Lung (tissue), 12 donors: ENCODE measurements around the gene SPAG9. TPM values are rescaled to one million over a fixed set of nuclear protein-coding genes. Genes with fewer than 3 reads are reported as not detected.

ENCODE experiments used
- ATAC-seq: fragments of 200-7000 bp; cut with Tn5 transposase; one replicate; pipeline ENCODE4 v1.9.1; 2020; ENCODE audit warnings: moderate number of reproducible peaks; ENCODE audit not compliant: insufficient read depth, low FRiP score
- DNase-seq, 3 donors: peaks; one replicate each; pipeline ENCODE4 v3.0.0-alpha.2; 2013 to 2017
- H3K27ac ChIP-seq, 2 donors: one replicate each; pipeline ENCODE4 v1.5.1; 2013; ENCODE audit warnings: mild to moderate bottlenecking in 2 of 2, moderate library complexity in 2 of 2, control low read depth in 1 of 2, inconsistent platforms in 1 of 2, low read depth in 1 of 2, low read length in 1 of 2
- H3K27me3 ChIP-seq, 3 donors: one replicate each; pipeline ENCODE4 v1.5.1; 2013; ENCODE audit warnings: low read length in 2 of 3; ENCODE audit not compliant: control insufficient read depth in 3 of 3, insufficient read depth in 3 of 3
- H3K36me3 ChIP-seq, 4 donors: one replicate each; pipeline ENCODE4 v1.5.1; 2013; ENCODE audit warnings: low read length in 4 of 4, mild to moderate bottlenecking in 1 of 4, moderate library complexity in 1 of 4; ENCODE audit not compliant: control insufficient read depth in 4 of 4, insufficient read depth in 4 of 4
- H3K4me1 ChIP-seq, 5 donors: one replicate each; pipeline ENCODE4 v1.5.1; 2013; ENCODE audit warnings: low read length in 5 of 5, mild to moderate bottlenecking in 2 of 5, moderate library complexity in 1 of 5; ENCODE audit not compliant: control insufficient read depth in 5 of 5, insufficient read depth in 5 of 5
- H3K4me3 ChIP-seq: one replicate; pipeline ENCODE4 v1.5.1; 2013; ENCODE audit warnings: mild to moderate bottlenecking, control low read depth, moderate library complexity
- H3K9ac ChIP-seq, 2 donors: one replicate each; pipeline ENCODE4 v1.5.1; 2013; ENCODE audit warnings: low read length in 2 of 2, control low read depth in 1 of 2; ENCODE audit not compliant: insufficient read depth in 1 of 2
- H3K9me3 ChIP-seq, 4 donors: one replicate each; pipeline ENCODE4 v1.5.1; 2013; ENCODE audit warnings: low read length in 3 of 4, mild to moderate bottlenecking in 1 of 4, moderate library complexity in 1 of 4; ENCODE audit not compliant: control insufficient read depth in 4 of 4, insufficient read depth in 3 of 4
- CTCF ChIP-seq: IDR thresholded peaks from 2 replicates; pipeline ENCODE4 v1.5.1; 2012; ENCODE audit warnings: mild to moderate bottlenecking; ENCODE audit errors: control extremely low read depth, extremely low read depth
- WGBS, 2 donors: extraction: QIAGEN DNeasy Blood & Tissue Kit; methylation state at CpG; one replicate each; pipeline ENCODE4 v1.1.7; 2013; 5-methylcytosine and 5-hydroxymethylcytosine counted together
- polyA plus RNA-seq, 2 donors: library from polyadenylated mRNA; stranded (reverse); fragments of 200-250 nt; gene quantifications; one replicate each; pipeline ENCODE4 v1.2.1, GENCODE V29; 2013
- total RNA-seq, 2 donors: library from RNA; depleted of rRNA in 1 of 2; stranded (reverse); fragments of >200 nt in 1 of 2; gene quantifications; one replicate each; pipeline ENCODE4 v1.2.1, GENCODE V29; 2014 to 2021
- donor health status: control.
- donor health status: control.
- donor health status: Bipolar disorder and iron deficiency.
- donor health status: healthy.
- donor health status: DM: yes; HTN: yes; CAD: no.

The SPAG9 gene
- total and polyA plus RNA-seq, 4 donors = 37.2 to 174 (median 75.2) TPM

- Histone ChIP-seq H3K9me3 (no peaks in the 10 kb centered on the region), H3K36me3 (no peaks in the 10 kb centered on the region), H3K27me3 (no peaks in the 10 kb centered on the region), H3K4me1 (peaks cover 0 to 36% (median 2%) of the 10 kb centered on the region in 5 donors), H3K27ac (peak overlapping the region in 1 of 2 donors; percentile 17), H3K9ac (no peak overlapping the region), H3K4me3 (no peak overlapping the region)
- DNase-seq = no peak
- 86 to 92% methylated on average over 11 of the region's 11 CpGs for WGBS, 2 donors
- ATAC-seq = no peak
- TF ChIP-seq CTCF = no peak
Observed at GRCh38 chr17:50914505-50915063, 206.1 kb downstream of the SPAG9 start.

DNA sequence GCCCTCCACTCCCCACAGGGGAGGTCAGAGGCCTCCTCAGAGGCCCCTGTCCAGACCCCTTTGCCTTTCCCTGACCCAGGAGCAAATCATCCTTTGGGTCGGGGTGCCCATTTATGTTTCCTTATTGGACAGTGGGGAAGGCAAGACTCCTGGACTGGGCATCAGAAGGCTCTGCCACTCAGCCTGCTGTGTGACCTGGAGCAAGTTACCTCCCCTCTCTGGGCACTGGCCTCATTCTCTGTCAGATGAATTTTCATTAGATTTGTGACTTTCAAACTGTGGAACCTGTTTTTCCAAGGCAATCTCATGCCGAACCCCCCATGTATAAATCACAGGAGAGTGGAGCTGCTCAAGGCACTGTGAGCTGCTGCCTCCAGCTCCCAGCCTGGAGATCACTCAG lies 207.5 kb downstream of the SPAG9 start:
- Histone ChIP-seq H3K4me1 (peaks cover 0 to 27% (median 5%) of the 10 kb centered on the region in 5 donors), H3K27me3 (no peaks in the 10 kb centered on the region), H3K4me3 (no peak overlapping the region), H3K9ac (no peak overlapping the region), H3K36me3 (no peaks in the 10 kb centered on the region), H3K9me3 (no peaks in the 10 kb centered on the region), H3K27ac (no peak overlapping the region)
- DNase-seq (no peak), ATAC-seq (no peak)
- no peak for TF ChIP-seq CTCF
- WGBS, 2 donors = 93 to 97% methylated on average over 2 of the region's 2 CpGs

Other genes starting within 250 kb of the SPAG9 start
- gene NME1, start 32.7 kb upstream of the SPAG9 start, total RNA-seq = 100 to 1,000 TPM in 1 of 2 donors, 10 to 100 TPM in 1; 14.6 to 105 TPM
- gene NME1, start 32.7 kb upstream of the SPAG9 start, polyA plus RNA-seq = 100 to 1,000 TPM; 182 to 201 TPM
- gene NME2, start 45.5 kb upstream of the SPAG9 start, total RNA-seq = 100 to 1,000 TPM in 1 of 2 donors, 10 to 100 TPM in 1; 90.2 to 563 TPM
- 100 to 1,000 TPM; 753 to 777 TPM for gene NME2, start 45.5 kb upstream of the SPAG9 start, polyA plus RNA-seq
- 10 to 100 TPM in 1 of 2 donors, 1 to 10 TPM in 1; 9.0 to 79.2 TPM for gene MBTD1, start 139.2 kb upstream of the SPAG9 start, total RNA-seq
- gene MBTD1, start 139.2 kb upstream of the SPAG9 start, polyA plus RNA-seq = 1 to 10 TPM; 4.3 to 9.3 TPM
- 10 to 100 TPM; 25.7 to 30.2 TPM for gene UTP18, start 139.7 kb upstream of the SPAG9 start, total RNA-seq
- 10 to 100 TPM; 19.2 to 40.3 TPM for gene UTP18, start 139.7 kb upstream of the SPAG9 start, polyA plus RNA-seq